HG03342 (cell line): ENCODE results near the gene CYCS.

Experiments used
- ATAC-seq: cut with Tn5 transposase; IDR thresholded peaks from one replicate; pipeline ENCODE4 v1.9.1; 2021; ENCODE audit warnings: mild to moderate bottlenecking, moderate library complexity; ENCODE audit not compliant: unreplicated experiment

CYCS gene

DNA sequence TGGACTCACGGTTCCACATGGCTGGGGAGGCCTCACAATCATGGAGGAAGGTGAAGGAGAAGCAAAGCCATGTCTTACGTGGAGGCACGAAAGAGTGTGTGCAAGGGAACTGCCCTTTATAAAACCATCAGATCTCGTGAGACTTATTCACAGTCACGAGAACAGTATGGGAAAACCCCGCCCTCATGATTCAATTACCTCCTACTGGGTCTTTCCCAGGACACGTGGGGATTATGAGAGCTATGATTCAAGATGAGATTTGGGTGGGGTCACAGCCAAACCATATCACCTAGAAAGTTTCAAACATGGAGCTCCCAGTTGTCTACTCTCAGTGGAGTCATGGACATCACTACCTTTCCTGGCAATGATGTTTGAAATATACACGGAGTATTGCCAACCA lies 49.6 kb downstream of the CYCS start:
- no peak for ATAC-seq

DNA sequence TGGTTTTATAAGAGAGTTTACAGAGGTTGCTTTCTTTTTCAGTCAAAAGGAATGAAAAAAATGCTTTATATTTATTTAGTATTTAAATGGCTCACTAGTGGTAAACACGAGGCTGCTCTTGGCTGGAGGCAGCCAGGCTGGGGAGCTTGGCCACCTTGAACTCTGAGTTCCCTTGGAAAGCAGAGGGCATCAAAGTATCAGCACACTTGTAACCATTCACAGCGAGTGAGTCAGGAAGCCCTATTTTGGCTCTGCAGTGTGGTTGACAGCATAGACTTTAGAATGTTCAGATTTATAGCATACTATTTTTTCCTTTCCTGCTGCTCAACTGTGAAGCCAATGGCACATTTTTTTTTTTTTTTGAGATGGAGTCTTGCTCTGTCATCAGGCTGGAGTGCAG lies 51.6 kb downstream of the CYCS start:
- no peak for ATAC-seq
